ENCODE data around the gene WDR45B. TPM values are rescaled to one million over a fixed set of nuclear protein-coding genes. Genes with fewer than 3 reads are reported as not detected.

Gene WDR45B
- total RNA-seq, 2 donors from 2014 or later = 58.8 to 119 TPM

DNA sequence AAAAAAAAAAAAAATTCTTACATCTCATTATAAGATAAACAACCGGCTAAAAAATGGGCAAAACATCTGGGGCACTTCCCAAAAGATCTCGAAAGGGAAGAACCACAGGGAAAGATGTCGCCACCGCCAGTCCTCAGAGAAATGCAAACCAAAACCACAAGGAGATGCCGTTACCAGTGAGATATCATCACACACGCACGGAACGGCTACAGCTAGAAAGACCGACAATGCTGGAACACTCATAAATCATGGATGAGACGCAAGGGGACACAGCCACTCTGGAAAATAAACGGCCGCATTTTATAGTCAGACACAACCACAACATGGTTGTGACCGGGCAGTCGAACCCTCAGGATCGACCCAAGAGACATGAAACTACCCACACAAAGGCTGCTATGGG lies 24.5 kb downstream of the WDR45B start:
- H3K36me3 ChIP-seq = peaks cover 5% of the 10 kb centered on the region
- no peaks in the 10 kb centered on the region for H3K9me3 ChIP-seq
- TF ChIP-seq, protein P1, sequence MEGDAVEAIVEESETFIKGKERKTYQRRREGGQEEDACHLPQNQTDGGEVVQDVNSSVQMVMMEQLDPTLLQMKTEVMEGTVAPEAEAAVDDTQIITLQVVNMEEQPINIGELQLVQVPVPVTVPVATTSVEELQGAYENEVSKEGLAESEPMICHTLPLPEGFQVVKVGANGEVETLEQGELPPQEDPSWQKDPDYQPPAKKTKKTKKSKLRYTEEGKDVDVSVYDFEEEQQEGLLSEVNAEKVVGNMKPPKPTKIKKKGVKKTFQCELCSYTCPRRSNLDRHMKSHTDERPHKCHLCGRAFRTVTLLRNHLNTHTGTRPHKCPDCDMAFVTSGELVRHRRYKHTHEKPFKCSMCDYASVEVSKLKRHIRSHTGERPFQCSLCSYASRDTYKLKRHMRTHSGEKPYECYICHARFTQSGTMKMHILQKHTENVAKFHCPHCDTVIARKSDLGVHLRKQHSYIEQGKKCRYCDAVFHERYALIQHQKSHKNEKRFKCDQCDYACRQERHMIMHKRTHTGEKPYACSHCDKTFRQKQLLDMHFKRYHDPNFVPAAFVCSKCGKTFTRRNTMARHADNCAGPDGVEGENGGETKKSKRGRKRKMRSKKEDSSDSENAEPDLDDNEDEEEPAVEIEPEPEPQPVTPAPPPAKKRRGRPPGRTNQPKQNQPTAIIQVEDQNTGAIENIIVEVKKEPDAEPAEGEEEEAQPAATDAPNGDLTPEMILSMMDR (IDR thresholded peaks at IDR 0.05) = no peak
- H3K27me3 ChIP-seq = no peaks in the 10 kb centered on the region
- H3K9ac ChIP-seq (ENCODE audit: low read depth in 2 of 2, low read length in 2 of 2) = no peak overlapping the region
- intact Hi-C loops (cut with DNase I) = no loop called here
- H3K4me1 ChIP-seq = no peaks in the 10 kb centered on the region
- DNase-seq = no peak
- no peak overlapping the region for H3K4me3 ChIP-seq
- H3K27ac ChIP-seq = no peak overlapping the region

DNA sequence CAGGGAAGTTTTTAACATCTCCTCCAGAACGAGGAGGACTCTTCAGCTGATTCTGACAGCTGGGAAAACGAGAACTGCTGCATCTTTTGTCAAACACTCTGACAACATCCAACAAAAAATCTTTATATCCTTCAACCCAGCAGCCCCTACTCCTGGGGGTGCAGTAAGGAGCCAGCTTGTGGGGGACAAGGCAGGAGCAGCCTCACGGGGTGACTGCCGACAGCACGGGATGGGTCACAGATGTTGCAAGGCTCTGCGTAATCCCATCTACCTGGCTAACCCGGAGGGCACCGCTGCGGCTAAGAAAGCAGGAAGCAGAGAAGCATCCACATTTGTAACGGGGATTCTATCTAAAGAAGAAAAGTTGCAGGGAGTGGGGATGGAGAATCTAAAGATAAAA lies 28.6 kb downstream of the WDR45B start:
- intact Hi-C loops (cut with DNase I) = no loop called here

DNA sequence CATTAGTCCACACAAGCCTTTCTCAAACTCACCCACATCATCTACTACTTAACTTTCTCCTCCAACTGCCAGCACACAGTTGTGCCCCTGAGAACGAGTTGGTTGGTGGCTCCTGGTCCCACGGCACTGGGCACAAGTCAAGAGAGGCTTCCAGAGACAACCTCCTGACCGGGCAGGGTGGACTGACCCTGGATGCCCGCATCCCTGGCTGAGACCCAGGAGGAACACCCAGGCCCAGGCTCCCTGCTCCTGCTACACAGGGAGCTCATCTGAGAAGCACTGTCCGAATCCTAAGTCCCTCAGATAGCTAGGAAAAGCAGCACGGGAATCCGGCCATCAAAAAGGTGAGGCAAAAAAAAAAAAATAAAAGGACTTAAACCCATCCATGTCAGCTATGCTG lies 29.0 kb downstream of the WDR45B start:
- no peak for DNase-seq
- Histone ChIP-seq H3K9me3 (no peaks in the 10 kb centered on the region), H3K4me1 (no peaks in the 10 kb centered on the region), H3K27me3 (no peaks in the 10 kb centered on the region), H3K9ac (ENCODE audit: low read depth in 2 of 2, low read length in 2 of 2) (no peak overlapping the region), H3K36me3 (peaks cover 18% of the 10 kb centered on the region), H3K4me3 (no peak overlapping the region), H3K27ac (no peak overlapping the region)
- TF ChIP-seq, protein P1 (IDR thresholded peaks at IDR 0.05) = no peak
- intact Hi-C loops (cut with DNase I) = no loop called here

More for the DNA sequence above, 28.6 kb downstream of the WDR45B start:
- Histone ChIP-seq H3K9ac (ENCODE audit: low read depth in 2 of 2, low read length in 2 of 2) (no peak overlapping the region), H3K4me1 (no peaks in the 10 kb centered on the region), H3K4me3 (no peak overlapping the region), H3K27ac (no peak overlapping the region), H3K36me3 (peaks cover 18% of the 10 kb centered on the region), H3K27me3 (no peaks in the 10 kb centered on the region), H3K9me3 (no peaks in the 10 kb centered on the region)
- TF ChIP-seq, protein P1 (IDR thresholded peaks at IDR 0.05) = no peak
- DNase-seq = no peak

DNA sequence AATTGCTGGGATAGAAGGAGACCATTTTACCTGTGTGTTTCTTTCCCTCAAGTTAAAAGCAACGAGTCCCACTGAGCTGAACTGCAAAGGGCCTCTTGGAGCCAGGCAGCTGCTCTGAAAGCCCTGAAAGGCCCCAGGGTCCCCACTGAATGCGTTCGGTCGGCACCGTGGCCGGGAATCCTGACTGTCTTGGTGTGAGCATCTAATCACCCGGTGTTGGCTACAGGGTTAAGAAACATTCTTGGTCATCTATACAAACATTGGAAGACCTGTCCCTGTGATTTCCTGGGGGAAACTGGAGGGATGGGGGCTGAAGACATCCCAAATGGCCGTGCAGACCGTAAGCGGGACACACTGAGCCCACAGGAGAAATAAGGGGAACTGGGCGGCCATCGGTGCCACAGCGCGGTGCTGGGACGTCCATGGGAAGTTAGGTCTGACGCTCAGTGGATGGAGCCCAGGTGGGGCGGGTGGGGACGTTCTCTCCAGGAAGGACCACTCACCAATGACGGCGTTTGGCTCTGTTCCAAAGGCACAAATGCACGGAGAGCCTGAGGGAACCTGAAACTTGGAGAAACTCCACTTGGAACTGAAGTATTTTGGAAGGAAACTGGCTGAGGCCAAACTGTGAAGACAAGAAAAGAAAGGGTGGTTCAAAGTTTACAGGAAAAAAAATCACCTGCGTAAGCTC lies 32.1 kb downstream of the WDR45B start:
- peaks cover 18% of the 10 kb centered on the region for H3K36me3 ChIP-seq
- no peak for DNase-seq
- no peak overlapping the region for H3K4me3 ChIP-seq
- H3K9me3 ChIP-seq = no peaks in the 10 kb centered on the region
- no peaks in the 10 kb centered on the region for H3K27me3 ChIP-seq
- no peaks in the 10 kb centered on the region for H3K4me1 ChIP-seq
- intact Hi-C loops (cut with DNase I) = no loop called here
- TF ChIP-seq, protein P1 (IDR thresholded peaks at IDR 0.05) = no peak
- no peak overlapping the region for H3K9ac ChIP-seq (ENCODE audit: low read depth in 2 of 2, low read length in 2 of 2)
- H3K27ac ChIP-seq = no peak overlapping the region

GRCh38 chr17:82615084-82616020 lies 32.9 kb downstream of the WDR45B start:
- H3K27ac ChIP-seq = no peak overlapping the region
- no peak overlapping the region for H3K4me3 ChIP-seq
- H3K9me3 ChIP-seq = no peaks in the 10 kb centered on the region
- no peak for DNase-seq
- H3K27me3 ChIP-seq = no peaks in the 10 kb centered on the region
- intact Hi-C loops (cut with DNase I) = no loop called here
- no peak overlapping the region for H3K9ac ChIP-seq (ENCODE audit: low read depth in 2 of 2, low read length in 2 of 2)
- H3K4me1 ChIP-seq = no peaks in the 10 kb centered on the region
- H3K36me3 ChIP-seq = peaks cover 18% of the 10 kb centered on the region
- TF ChIP-seq, protein P1 (IDR thresholded peaks at IDR 0.05) = no peak
